ENCODE data around the gene RASGRP3.

DNA sequence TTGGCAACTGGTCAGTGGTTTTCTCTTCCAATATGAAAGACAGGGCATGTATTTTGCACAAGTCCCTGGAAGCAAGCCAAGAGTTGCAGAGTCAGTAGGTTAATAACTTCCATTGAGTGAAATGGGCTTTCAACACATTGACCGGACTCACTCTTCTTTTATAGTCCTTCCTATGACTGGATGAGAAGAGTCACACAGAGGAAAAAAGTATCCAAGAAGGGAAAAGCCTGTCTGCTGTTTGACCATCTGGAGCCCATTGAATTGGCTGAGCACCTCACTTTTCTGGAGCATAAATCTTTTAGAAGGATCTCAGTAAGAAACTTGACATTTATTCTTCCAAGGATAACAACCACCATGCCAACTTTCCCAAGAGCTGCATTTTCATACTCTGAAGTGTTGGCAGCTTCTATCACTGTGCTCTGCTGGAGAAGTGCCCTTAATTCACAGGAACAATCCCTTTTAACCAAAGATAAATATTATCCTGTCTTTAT is 45.4 kb downstream of the RASGRP3 start:
- TF ChIP-seq, protein P1, sequence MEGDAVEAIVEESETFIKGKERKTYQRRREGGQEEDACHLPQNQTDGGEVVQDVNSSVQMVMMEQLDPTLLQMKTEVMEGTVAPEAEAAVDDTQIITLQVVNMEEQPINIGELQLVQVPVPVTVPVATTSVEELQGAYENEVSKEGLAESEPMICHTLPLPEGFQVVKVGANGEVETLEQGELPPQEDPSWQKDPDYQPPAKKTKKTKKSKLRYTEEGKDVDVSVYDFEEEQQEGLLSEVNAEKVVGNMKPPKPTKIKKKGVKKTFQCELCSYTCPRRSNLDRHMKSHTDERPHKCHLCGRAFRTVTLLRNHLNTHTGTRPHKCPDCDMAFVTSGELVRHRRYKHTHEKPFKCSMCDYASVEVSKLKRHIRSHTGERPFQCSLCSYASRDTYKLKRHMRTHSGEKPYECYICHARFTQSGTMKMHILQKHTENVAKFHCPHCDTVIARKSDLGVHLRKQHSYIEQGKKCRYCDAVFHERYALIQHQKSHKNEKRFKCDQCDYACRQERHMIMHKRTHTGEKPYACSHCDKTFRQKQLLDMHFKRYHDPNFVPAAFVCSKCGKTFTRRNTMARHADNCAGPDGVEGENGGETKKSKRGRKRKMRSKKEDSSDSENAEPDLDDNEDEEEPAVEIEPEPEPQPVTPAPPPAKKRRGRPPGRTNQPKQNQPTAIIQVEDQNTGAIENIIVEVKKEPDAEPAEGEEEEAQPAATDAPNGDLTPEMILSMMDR (IDR thresholded peaks at IDR 0.05), result no peak
- no peak for TF ChIP-seq POLR2A (IDR thresholded peaks at IDR 0.05)

Measured in uterus (tissue), 2 donors.